Hepatic stellate cell (primary cell): ENCODE measurements around the gene CLPTM1.
A peak's percentile ranks its signal among the peaks of the same experiment; 100 is the strongest.
"Not testable (repeated sequence)": the region's sequence is repeated elsewhere in the genome, so short reads cannot be mapped to it uniquely, and the experiment has no call there.

ENCODE experiments used
- DNase-seq: peaks from one replicate; pipeline ENCODE4 v3.0.0; 2011; ENCODE audit warnings: low spot score

Gene CLPTM1

GRCh38 chr19:44942067-44942571 is 13.1 kb upstream of the CLPTM1 start, which contains the start of gene APOC4:
TSS of gene APOC4 (plus strand) at chr19:44942237. CDS start at chr19:44942278, 41 bp downstream.
- DNase-seq = no peak

- no peak for DNase-seq
Observed at GRCh38 chr19:44943801-44944249, 11.4 kb upstream of the CLPTM1 start.

- DNase-seq = no peak
Observed at GRCh38 chr19:44947041-44947581, 8.1 kb upstream of the CLPTM1 start.

DNA sequence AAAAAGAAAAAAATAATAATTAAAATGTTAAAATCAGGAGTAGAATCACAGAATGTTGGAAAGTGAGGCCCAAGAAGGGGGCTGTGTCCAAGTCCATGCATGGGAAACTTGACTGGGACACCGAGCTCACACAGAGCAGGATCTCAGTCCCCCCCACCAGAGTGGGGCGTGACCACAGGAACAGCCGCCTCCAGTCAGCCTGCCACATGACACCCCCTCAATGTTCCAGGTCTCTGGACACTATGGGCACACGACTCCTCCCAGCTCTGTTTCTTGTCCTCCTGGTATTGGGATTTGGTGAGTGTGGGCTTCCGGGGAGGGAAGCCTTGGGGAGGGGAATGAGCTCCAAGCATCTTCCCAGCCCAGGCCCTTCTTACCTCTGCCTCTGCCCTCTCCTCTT is 6.9 kb upstream of the CLPTM1 start:
- DNase-seq = no peak

DNA sequence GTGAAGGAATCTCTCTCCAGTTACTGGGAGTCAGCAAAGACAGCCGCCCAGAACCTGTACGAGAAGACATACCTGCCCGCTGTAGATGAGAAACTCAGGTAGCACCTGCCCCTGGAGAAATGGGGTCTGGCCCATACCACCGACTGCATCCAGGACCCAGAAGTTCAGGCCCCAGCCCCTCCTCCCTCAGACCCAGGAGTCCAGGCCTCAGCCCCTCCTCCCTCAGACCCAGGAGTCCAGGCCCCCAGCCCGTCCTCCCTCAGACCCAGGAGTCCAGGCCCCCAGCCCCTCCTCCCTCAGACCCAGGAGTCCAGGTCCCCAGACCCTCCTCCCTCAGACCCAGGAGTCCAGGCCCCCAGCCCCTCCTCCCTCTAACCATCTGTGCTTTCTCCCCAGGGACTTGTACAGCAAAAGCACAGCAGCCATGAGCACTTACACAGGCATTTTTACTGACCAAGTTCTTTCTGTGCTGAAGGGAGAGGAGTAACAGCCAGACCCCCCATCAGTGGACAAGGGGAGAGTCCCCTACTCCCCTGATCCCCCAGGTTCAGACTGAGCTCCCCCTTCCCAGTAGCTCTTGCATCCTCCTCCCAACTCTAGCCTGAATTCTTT is 6.3 kb upstream of the CLPTM1 start:
- DNase-seq = no peak

- no peak for DNase-seq
Observed at GRCh38 chr19:44949550-44949949, 5.6 kb upstream of the CLPTM1 start.

GRCh38 chr19:44951179-44952159 is 3.7 kb upstream of the CLPTM1 start:
- peak; percentile 84 for DNase-seq

DNA sequence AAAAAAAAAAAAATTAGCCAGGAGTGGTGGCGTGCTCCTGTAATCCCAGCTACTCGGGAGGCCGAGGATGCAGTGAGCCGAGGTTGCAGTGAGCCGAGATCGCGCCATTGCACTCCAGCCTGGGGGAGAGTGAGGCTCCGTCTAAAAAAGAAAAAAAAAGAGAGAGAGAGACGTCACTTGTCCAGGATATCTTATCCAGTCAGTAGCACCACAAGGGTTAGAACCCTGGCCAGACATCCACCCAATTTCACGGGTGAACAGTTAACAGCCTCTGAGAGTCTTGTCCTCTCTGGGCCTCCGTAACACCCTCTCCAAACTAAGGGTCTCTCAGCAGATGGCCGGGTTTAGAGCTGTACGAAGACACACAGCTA is 917 bp upstream of the CLPTM1 start:
- no peak for DNase-seq

DNA sequence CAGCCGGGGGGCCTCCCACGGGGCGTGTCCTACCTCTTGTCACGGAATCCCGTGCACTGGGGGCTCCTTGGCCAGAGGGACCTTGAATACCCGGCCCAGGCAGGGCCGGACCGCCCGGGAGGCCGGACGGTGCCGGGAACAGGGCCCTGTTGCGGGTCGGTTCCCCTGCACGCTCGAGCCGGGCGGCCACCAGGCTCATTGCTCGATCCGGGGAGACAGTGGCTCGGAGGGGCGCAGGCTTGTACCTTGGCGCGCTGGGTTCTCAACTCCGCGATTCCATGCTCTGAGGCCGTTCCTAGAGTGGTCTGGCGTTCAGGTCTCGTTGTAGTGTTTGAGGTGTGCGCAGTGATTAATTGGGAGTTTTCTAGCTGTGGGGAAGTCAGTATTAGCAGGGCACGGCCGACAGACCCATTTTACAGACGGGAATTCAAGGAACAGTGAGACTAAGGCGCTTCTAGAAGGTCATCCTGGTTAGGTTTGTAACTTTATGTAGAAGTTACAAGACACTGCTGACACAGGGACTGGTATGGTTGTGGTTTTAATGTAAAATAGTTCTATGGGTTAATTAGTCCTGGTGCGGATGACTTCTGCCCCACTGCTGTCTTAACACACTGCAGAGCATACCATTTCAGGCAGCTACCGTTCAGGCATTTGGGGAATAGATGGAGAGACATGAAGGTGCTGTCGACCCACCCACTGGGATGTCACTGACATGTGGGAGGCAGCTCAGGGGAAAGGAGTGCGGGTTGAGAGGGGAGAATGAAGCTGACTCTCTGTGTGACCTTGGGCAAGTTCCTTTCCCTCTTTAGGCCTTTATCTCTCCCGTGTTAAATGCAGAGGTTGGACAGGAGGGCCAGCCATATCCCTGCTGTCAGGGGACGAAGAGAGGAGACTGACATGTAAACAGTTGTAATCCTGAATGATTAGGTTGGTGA is 592 bp downstream of the CLPTM1 start:
- no peak for DNase-seq

DNA sequence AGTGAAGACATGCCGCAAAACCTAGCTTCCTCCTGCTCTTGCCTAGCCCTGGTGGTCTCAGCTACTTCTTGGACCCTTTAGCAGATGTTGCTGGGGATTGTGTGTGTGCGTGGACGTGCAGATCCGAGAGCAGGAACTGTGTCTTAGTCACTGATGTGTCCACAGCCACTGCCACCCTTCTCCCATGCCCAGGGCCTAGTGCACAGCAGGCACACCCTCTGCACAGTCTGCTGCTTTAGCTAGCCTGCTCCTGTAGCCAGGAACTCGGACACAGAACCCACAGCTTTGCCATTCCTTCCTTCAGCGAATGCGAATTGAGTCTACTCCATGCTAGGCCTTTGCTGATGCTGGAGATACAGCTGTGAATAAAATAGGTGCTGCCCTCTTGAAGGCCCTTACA is 2.3 kb downstream of the CLPTM1 start:
- no peak for DNase-seq

DNA sequence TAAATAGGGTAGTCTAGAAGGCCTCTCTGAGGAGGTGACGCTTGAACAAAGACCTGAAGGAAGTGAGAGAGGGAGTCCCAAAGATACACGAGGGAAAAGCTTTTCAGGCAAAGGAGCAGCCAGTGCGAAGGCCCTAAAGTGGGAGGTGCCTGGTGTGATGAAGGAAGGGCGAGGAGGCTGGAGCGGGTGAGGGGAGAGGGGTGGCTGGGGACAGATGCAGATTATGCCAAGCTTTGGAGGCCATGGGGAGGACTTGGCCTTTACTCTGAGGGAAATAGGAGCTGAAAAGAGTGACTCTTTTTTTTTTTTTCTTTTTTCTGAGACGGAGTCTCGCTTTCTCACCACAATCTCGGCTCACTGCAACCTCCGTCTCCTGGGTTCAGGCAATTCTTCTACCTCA is 2.9 kb downstream of the CLPTM1 start:
- no peak for DNase-seq

- DNase-seq = no peak
Observed at GRCh38 chr19:44959691-44960090, 4.5 kb downstream of the CLPTM1 start.

GRCh38 chr19:44960906-44961728 is 5.9 kb downstream of the CLPTM1 start:
- no peak for DNase-seq

DNA sequence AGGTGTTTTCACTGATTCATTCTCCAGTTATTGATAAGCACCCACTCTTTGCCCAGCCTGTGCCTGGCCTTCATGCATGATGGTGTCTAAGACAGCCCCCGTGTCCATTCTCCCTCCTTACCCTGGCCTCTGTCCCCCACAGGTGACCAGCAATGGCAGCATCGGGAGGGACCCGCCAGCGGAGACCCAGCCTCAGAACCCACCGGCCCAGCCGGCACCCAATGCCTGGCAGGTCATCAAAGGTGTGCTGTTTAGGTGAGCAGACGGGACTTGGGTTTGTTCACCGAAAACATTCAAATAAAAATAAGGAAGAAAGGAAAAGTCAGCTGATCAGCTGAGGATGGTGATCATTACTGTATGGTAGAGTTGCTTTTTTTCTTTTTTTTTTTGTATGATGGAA is 6.6 kb downstream of the CLPTM1 start:
- DNase-seq = no peak

GRCh38 chr19:44968118-44968517 is 12.9 kb downstream of the CLPTM1 start:
- no peak for DNase-seq

GRCh38 chr19:44968670-44969069 is 13.5 kb downstream of the CLPTM1 start:
- DNase-seq = no peak

GRCh38 chr19:44969437-44969836 is 14.3 kb downstream of the CLPTM1 start:
- no peak for DNase-seq

DNA sequence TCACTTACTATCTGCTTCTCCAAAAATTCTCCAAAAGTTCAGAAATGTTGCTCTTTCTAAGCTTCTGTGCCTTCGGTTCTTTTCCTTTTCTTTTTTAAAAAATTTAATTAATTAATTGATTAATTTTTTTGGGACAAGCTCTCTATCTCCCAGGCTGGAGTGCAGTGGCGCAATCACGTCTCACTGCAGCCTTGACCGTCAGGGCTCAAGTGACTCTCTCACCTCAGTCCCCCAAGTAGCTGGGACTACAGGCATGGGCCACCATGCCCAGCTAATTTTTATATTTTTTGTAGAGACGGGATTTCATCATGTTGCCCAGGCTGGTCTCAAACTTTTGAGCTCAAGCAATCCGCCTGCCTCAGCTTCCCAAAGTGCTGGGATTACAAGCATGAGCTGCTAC is 16.3 kb downstream of the CLPTM1 start:
- not testable (repeated sequence) for DNase-seq

DNA sequence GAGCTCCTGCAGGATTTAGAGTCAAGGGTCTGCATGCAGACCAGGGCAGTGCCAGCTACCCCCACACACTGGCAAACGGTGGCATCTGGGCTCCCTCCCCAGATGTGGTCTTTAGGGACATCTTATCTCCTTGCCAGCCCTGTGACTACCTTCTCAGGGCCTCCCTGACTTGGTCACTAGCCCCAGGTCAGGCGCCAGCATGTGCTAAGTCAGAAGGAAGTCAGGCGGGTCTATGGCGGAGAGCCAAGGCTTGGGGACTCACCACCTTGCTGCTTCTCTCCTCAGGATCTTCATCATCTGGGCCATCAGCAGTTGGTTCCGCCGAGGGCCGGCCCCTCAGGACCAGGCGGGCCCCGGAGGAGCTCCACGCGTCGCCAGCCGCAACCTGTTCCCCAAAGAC is 17.6 kb downstream of the CLPTM1 start:
- DNase-seq = no peak

GRCh38 chr19:44973982-44974735 is 19.0 kb downstream of the CLPTM1 start:
- no peak for DNase-seq
